AG09319 (cell line): ENCODE data around the gene GCLC.

Experiments
- DNase-seq: peaks from one replicate; pipeline ENCODE4 v3.0.0-alpha.2; 2010; ENCODE audit warnings: low read depth; ENCODE audit errors: extremely low read depth
- CTCF ChIP-seq: IDR thresholded peaks from 2 replicates; pipeline ENCODE4 v1.5.1; 2011; ENCODE audit warnings: low read depth, mild to moderate bottlenecking, inconsistent platforms, low read length, moderate library complexity

Gene GCLC

GRCh38 chr6:53479871-53480270 is 65.0 kb downstream of the GCLC start:
- no peak for TF ChIP-seq CTCF

GRCh38 chr6:53476964-53477363 is 67.9 kb downstream of the GCLC start:
- no peak for DNase-seq
- no peak for TF ChIP-seq CTCF

More at GRCh38 chr6:53479871-53480270, 65.0 kb downstream of the GCLC start:
- DNase-seq = no peak

- no peak for TF ChIP-seq CTCF
- no peak for DNase-seq
Observed at GRCh38 chr6:53474010-53474409, 70.9 kb downstream of the GCLC start.

GRCh38 chr6:53469163-53469562 is 75.7 kb downstream of the GCLC start:
- TF ChIP-seq CTCF = no peak
- DNase-seq = no peak

- no peak for DNase-seq
- no peak for TF ChIP-seq CTCF
Observed at GRCh38 chr6:53466257-53466656, 78.6 kb downstream of the GCLC start.

- TF ChIP-seq CTCF = no peak
Observed at GRCh38 chr6:53465732-53466131, 79.2 kb downstream of the GCLC start.

GRCh38 chr6:53464927-53465460 is 79.9 kb downstream of the GCLC start:
- TF ChIP-seq CTCF = no peak
- DNase-seq = no peak

More at GRCh38 chr6:53465732-53466131, 79.2 kb downstream of the GCLC start:
- no peak for DNase-seq
